ENCODE results near the gene ATRAID.

Gene ATRAID

DNA sequence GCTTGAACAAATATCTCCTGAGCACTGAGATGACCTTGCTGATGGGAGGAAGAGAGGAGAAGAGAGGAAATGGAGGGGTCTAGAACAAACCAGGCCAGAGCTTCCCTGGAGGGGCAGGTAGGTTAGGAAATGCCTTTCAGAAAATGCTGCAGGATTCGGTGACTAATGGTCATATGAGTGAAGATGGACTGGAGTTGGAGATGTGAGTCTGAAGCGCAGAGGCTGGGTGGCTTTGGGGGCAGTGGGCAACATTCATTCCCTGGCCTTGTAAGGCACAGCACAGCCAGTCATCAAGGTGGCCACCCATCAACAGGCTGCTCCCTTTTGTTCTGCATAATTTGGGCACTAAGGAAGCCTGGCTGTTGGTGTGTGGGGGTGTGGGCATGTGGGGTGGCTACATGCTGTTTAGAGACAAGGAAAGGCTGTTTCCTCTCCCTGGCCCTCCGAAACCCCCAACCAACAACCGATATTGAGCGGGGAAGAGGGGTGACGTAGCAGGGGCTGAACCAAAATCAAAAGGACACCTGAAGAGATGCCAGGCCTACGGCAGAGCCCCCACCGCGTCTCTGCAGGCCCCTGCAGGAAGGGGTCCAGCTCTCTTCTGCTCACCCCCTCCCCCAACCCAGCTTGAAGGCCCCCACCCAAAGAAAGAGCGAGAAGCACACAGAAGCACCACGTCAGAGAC lies 49.5 kb downstream of the ATRAID start:
- Histone ChIP-seq H3K27me3 (ENCODE audit: insufficient read depth, low read length) (peaks cover 30% of the 10 kb centered on the region), H3K4me2 (ENCODE audit: low read length) (no peak overlapping the region), H3F3A (ENCODE audit: insufficient read depth, low read length) (no peaks in the 10 kb centered on the region), H3K9me2 (ENCODE audit: low read depth, low read length) (no peaks in the 10 kb centered on the region), H3K4me3 (ENCODE audit: low read depth, low read length, poor library complexity, severe bottlenecking) (no peak overlapping the region), H2AFZ (ENCODE audit: low read length) (no peak overlapping the region), H3K36me3 (ENCODE audit: insufficient read depth, low read length) (no peaks in the 10 kb centered on the region), H3K27ac (ENCODE audit: low read depth, low read length, poor library complexity, severe bottlenecking) (no peak overlapping the region), H3K9me3 (ENCODE audit: low read length) (no peaks in the 10 kb centered on the region), H4K20me1 (ENCODE audit: insufficient read depth, low read length) (no peaks in the 10 kb centered on the region), H3K9ac (ENCODE audit: low read length) (no peak overlapping the region), H3K4me1 (ENCODE audit: insufficient read depth, low read length, severe bottlenecking) (peaks cover 20% of the 10 kb centered on the region), H3K79me2 (ENCODE audit: insufficient read depth, low read length) (no peaks in the 10 kb centered on the region)
- TF ChIP-seq, protein P1, sequence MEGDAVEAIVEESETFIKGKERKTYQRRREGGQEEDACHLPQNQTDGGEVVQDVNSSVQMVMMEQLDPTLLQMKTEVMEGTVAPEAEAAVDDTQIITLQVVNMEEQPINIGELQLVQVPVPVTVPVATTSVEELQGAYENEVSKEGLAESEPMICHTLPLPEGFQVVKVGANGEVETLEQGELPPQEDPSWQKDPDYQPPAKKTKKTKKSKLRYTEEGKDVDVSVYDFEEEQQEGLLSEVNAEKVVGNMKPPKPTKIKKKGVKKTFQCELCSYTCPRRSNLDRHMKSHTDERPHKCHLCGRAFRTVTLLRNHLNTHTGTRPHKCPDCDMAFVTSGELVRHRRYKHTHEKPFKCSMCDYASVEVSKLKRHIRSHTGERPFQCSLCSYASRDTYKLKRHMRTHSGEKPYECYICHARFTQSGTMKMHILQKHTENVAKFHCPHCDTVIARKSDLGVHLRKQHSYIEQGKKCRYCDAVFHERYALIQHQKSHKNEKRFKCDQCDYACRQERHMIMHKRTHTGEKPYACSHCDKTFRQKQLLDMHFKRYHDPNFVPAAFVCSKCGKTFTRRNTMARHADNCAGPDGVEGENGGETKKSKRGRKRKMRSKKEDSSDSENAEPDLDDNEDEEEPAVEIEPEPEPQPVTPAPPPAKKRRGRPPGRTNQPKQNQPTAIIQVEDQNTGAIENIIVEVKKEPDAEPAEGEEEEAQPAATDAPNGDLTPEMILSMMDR (IDR thresholded peaks at IDR 0.05; ENCODE audit: low read length), result no peak
- TF ChIP-seq EZH2 (IDR thresholded peaks at IDR 0.05; ENCODE audit: borderline replicate concordance, low read length), result no peak

DNA sequence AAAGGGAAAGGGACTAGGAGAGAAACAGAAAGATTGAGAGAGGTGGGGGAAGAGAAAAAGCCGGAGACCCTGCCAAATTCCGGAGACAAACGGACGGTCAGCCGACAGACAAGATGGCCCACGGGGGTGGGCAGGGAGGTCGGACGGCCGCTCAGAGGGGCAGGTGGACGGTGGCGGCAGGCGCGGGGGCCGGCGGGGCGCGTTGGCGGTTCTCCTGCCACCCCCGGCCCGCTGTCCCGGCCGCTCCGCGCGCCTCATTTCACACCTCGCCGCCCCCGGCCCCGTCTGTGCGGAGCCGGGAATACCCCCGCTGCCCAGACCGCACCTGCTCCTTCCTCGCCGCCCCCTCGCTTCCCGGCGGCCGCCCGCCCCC lies 50.1 kb downstream of the ATRAID start:
- no peak overlapping the region for H2AFZ ChIP-seq (ENCODE audit: low read length)

DNA sequence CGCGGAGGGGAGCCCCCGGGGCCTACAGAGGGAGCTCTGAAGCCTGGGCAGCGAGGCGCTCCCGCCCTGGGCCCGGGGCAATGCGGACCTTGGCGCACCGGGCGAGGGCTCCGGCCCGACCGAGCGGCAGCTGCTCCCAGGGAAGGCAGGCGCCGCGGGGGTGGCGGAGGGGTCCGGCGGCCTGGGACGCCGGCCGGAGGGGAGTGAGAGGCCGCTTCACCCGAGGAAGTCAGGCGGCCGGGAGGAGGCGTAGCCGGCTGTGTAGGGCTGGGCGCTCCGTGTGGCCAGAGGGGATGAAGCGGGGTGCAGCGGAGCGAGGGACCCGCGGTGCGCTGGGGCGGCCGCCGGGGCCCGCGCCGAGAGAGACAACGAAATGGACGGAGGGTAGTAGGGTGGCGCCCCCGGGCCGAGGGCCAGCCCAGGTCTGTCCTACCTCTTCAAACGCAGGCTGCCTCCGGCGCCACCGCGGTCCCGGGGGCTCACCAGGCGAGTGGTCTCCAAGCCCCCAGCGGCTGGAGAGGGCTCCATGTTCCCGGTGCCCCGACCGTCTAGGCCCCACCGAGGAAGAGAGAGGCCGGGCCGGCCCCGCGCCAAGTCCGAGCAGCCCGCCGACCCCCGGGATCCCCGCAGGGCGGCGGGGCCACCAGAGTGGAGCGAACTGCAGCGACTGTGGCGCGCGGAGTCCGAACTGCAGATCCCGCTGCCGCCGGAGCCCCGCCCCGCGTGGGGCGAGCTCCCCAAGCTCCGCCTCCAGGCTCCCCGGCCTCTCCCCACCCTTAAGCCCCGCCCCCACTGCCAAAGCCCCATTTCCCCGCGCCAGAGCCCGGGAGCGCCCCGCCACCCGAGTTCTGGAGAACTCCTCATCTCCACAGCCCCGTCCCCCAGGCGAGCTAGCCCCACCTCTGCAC lies 50.8 kb downstream of the ATRAID start, which contains the start of gene SLC30A3:
Gene SLC30A3 (minus strand): TSS at position 669 of the 908 bp plus-strand sequence. CDS start 141 bp downstream, at position 528.
- Histone ChIP-seq H2AFZ (ENCODE audit: low read length) (no peak within 1 kb of the TSS), H3K79me2 (ENCODE audit: insufficient read depth, low read length) (no peaks in the 10 kb centered on the region), H4K20me1 (ENCODE audit: insufficient read depth, low read length) (no peaks in the 10 kb centered on the region), H3F3A (ENCODE audit: insufficient read depth, low read length) (no peaks in the 10 kb centered on the region), H3K9ac (ENCODE audit: low read length) (no peak within 1 kb of the TSS), H3K27ac (ENCODE audit: low read depth, low read length, poor library complexity, severe bottlenecking) (no peak within 1 kb of the TSS), H3K9me3 (ENCODE audit: low read length) (no peaks in the 10 kb centered on the region), H3K9me2 (ENCODE audit: low read depth, low read length) (no peaks in the 10 kb centered on the region), H3K36me3 (ENCODE audit: insufficient read depth, low read length) (no peaks in the 10 kb centered on the region), H3K27me3 (ENCODE audit: insufficient read depth, low read length) (peaks cover 23% of the 10 kb centered on the region), H3K4me2 (ENCODE audit: low read length) (peak within 1 kb of the TSS; percentile 74), H3K4me1 (ENCODE audit: insufficient read depth, low read length, severe bottlenecking) (peaks cover 20% of the 10 kb centered on the region), H3K4me3 (ENCODE audit: low read depth, low read length, poor library complexity, severe bottlenecking) (peak within 1 kb of the TSS; percentile 52)
- TF ChIP-seq, protein P1 (IDR thresholded peaks at IDR 0.05; ENCODE audit: low read length), result no peak
- TF ChIP-seq EZH2 (IDR thresholded peaks at IDR 0.05; ENCODE audit: borderline replicate concordance, low read length), result no peak

More for the DNA sequence above, 50.1 kb downstream of the ATRAID start:
- Histone ChIP-seq H3K4me2 (ENCODE audit: low read length) (no peak overlapping the region; the same call in 1 of the 2 replicates), H3K36me3 (ENCODE audit: insufficient read depth, low read length) (no peaks in the 10 kb centered on the region), H3K9me2 (ENCODE audit: low read depth, low read length) (no peaks in the 10 kb centered on the region), H3K4me1 (ENCODE audit: insufficient read depth, low read length, severe bottlenecking) (peaks cover 20% of the 10 kb centered on the region), H3K79me2 (ENCODE audit: insufficient read depth, low read length) (no peaks in the 10 kb centered on the region), H3K9ac (ENCODE audit: low read length) (no peak overlapping the region), H3F3A (ENCODE audit: insufficient read depth, low read length) (no peaks in the 10 kb centered on the region), H3K27me3 (ENCODE audit: insufficient read depth, low read length) (peaks cover 29% of the 10 kb centered on the region), H3K27ac (ENCODE audit: low read depth, low read length, poor library complexity, severe bottlenecking) (no peak overlapping the region), H3K9me3 (ENCODE audit: low read length) (no peaks in the 10 kb centered on the region), H4K20me1 (ENCODE audit: insufficient read depth, low read length) (no peaks in the 10 kb centered on the region), H3K4me3 (ENCODE audit: low read depth, low read length, poor library complexity, severe bottlenecking) (no peak overlapping the region)
- TF ChIP-seq, protein P1 (IDR thresholded peaks at IDR 0.05; ENCODE audit: low read length), result no peak
- no peak for TF ChIP-seq EZH2 (IDR thresholded peaks at IDR 0.05; ENCODE audit: borderline replicate concordance, low read length)
